Measurements from ENCODE around the gene BICC1. TPM values are rescaled to one million over a fixed set of nuclear protein-coding genes. Genes with fewer than 3 reads are reported as not detected.
A peak's percentile ranks its signal among the peaks of the same experiment; 100 is the strongest.

The BICC1 gene
- total RNA-seq, 1 experiment from 2014 or later: 13.9 TPM

DNA sequence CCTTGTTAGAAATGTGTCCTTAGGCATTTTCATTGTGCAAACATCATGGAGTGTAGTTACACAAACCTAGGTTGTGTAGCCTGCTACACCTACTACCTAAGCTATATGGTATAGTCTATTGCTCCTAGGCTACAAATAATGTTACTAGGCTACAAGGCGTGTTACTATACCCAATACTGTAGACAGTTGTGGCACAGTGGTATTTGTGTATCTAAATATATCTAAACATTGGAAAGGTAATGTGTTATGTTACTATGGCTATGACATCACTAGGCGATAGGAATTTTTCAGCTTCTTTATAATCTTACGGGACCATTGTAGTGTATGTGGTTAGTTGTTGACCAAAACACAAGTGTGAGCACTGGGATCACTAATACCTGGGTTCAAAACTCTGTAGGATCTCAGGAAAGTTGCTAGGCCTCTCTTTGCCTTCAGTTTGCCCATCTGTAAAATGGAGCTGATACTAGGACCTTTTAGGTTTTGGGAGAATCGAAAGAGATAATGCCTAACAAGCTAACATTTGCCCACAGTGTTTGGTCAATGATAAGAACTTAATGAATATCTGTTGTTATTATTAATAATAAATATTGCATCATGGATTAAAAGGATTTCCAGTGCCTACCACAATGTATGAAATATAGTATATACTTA, 2.7 kb downstream of the BICC1 start:
- peaks cover 23% of the 10 kb centered on the region; the same call in 1 of the 2 replicates for H3K4me1 ChIP-seq (ENCODE audit: insufficient read depth, low read length)
- no TSS peak for BruUV-seq (replicated peaks)
- no peaks in the 10 kb centered on the region for H3K9me3 ChIP-seq (ENCODE audit: low read length)
- ChIA-PET POLR2A (ENCODE audit: unreplicated experiment) (no interaction called here), CTCF (interaction anchor here (0.5 to 1.0 kb wide), 2 partner anchors 15 to 153 kb away, joined by 3 read pairs; no protein-coding TSS in a partner anchor)
- peaks cover 65% of the 10 kb centered on the region for H3K79me2 ChIP-seq (ENCODE audit: low read length)
- ATAC-seq: no peak
- H3K9me2 ChIP-seq (replicated peaks; ENCODE audit: low read length): no peaks in the 10 kb centered on the region
- intact Hi-C loops (cut with micrococcal nuclease): loop anchor here (5.0 to 10.0 kb wide), 2 partner anchors 103 to 221 kb away; no protein-coding TSS in a partner anchor
- peak; percentile 58 for DNase-seq
- peak overlapping the region; percentile 82 for H3K4me2 ChIP-seq (ENCODE audit: low read length)
- H3K4me3 ChIP-seq (ENCODE audit: low read length): peak overlapping the region; percentile 72
- H3K9ac ChIP-seq (ENCODE audit: low read length): peak overlapping the region; percentile 57; the same call in 1 of the 2 replicates
- H2AFZ ChIP-seq (ENCODE audit: low read length): no peak overlapping the region
- no peaks in the 10 kb centered on the region for H4K20me1 ChIP-seq (ENCODE audit: low read length)
- no peaks in the 10 kb centered on the region for H3F3A ChIP-seq (ENCODE audit: low read length, unreplicated experiment)
- peaks cover 44% of the 10 kb centered on the region for H3K27me3 ChIP-seq (ENCODE audit: low read length)
- H3K36me3 ChIP-seq (ENCODE audit: low read depth, low read length): no peaks in the 10 kb centered on the region
- TF ChIP-seq, protein P1, sequence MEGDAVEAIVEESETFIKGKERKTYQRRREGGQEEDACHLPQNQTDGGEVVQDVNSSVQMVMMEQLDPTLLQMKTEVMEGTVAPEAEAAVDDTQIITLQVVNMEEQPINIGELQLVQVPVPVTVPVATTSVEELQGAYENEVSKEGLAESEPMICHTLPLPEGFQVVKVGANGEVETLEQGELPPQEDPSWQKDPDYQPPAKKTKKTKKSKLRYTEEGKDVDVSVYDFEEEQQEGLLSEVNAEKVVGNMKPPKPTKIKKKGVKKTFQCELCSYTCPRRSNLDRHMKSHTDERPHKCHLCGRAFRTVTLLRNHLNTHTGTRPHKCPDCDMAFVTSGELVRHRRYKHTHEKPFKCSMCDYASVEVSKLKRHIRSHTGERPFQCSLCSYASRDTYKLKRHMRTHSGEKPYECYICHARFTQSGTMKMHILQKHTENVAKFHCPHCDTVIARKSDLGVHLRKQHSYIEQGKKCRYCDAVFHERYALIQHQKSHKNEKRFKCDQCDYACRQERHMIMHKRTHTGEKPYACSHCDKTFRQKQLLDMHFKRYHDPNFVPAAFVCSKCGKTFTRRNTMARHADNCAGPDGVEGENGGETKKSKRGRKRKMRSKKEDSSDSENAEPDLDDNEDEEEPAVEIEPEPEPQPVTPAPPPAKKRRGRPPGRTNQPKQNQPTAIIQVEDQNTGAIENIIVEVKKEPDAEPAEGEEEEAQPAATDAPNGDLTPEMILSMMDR (conservative IDR thresholded peaks at IDR 0.05; ENCODE audit: low read depth, low read length): no peak
- no peak for TF ChIP-seq EZH2 (IDR thresholded peaks at IDR 0.05; ENCODE audit: low read length, unreplicated experiment)
- TF ChIP-seq EZH2phosphoT487 (IDR thresholded peaks at IDR 0.05; ENCODE audit: borderline replicate concordance, low read length): no peak
- peak overlapping the region; percentile 22 for H3K27ac ChIP-seq (ENCODE audit: low read length)

DNA sequence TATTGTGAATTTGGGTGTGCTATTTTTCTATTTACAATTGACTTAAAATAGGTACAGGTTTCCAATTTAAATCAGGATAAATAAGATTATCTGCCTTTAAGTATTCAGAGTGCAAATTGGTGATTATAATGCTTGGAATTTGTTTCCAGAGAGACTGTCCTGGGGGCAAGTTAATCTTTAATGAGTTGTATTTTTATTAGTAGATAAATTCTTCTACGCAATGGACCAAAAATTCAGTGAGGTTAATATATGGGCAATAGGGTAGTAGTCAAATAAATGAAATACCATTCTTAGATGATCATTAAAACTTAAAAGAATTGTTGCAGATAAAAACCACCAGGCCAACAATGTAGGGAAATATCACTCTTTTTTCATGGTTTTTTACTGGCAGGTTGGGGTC, 3.4 kb downstream of the BICC1 start:
- H3K9ac ChIP-seq (ENCODE audit: low read length): peak overlapping the region; percentile 13; the same call in 1 of the 2 replicates
- peaks cover 23% of the 10 kb centered on the region; the same call in 1 of the 2 replicates for H3K4me1 ChIP-seq (ENCODE audit: insufficient read depth, low read length)
- intact Hi-C loops (cut with micrococcal nuclease): loop anchor here (5.0 to 10.0 kb wide), 2 partner anchors 104 to 221 kb away; no protein-coding TSS in a partner anchor
- ChIA-PET POLR2A (ENCODE audit: unreplicated experiment) (no interaction called here), CTCF (interaction anchor here (1.0 kb wide), 1 partner anchor 15 kb away, joined by 3 read pairs; no protein-coding TSS in a partner anchor)
- no peak for ATAC-seq
- H2AFZ ChIP-seq (ENCODE audit: low read length): no peak overlapping the region
- H3K79me2 ChIP-seq (ENCODE audit: low read length): peaks cover 72% of the 10 kb centered on the region
- peak overlapping the region; percentile 72 for H3K4me3 ChIP-seq (ENCODE audit: low read length)
- no peaks in the 10 kb centered on the region for H3K9me3 ChIP-seq (ENCODE audit: low read length)
- no peaks in the 10 kb centered on the region for H3K9me2 ChIP-seq (replicated peaks; ENCODE audit: low read length)
- H3K36me3 ChIP-seq (ENCODE audit: low read depth, low read length): no peaks in the 10 kb centered on the region
- H3K27me3 ChIP-seq (ENCODE audit: low read length): peaks cover 42% of the 10 kb centered on the region
- DNase-seq: peak; percentile 82
- no TSS peak for BruUV-seq (replicated peaks)
- no peaks in the 10 kb centered on the region for H4K20me1 ChIP-seq (ENCODE audit: low read length)
- no peak for TF ChIP-seq EZH2 (IDR thresholded peaks at IDR 0.05; ENCODE audit: low read length, unreplicated experiment)
- TF ChIP-seq, protein P1 (conservative IDR thresholded peaks at IDR 0.05; ENCODE audit: low read depth, low read length): no peak
- TF ChIP-seq EZH2phosphoT487 (IDR thresholded peaks at IDR 0.05; ENCODE audit: borderline replicate concordance, low read length): no peak
- H3K4me2 ChIP-seq (ENCODE audit: low read length): peak overlapping the region; percentile 82
- no peaks in the 10 kb centered on the region for H3F3A ChIP-seq (ENCODE audit: low read length, unreplicated experiment)
- peak overlapping the region; percentile 41 for H3K27ac ChIP-seq (ENCODE audit: low read length)

DNA sequence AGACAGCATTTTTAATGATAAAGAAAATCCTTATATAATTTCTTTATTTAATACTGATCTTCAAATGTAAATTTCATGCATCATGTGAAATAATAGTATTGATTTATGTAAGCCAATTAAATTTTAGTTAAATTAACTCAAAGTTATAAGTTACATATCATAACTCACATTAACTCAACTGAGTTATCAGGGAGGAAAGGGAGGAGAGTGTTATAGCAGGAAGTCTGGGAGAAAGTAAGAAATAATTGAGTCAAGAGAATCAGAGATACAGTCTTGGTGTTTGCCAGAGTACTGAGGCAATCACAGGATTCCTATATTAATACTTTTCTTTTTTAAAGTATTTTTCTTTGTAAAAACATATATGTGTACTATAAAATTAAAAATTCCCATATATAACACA, 4.0 kb downstream of the BICC1 start:
- ChIA-PET CTCF (no interaction called here), POLR2A (ENCODE audit: unreplicated experiment) (no interaction called here)
- peak overlapping the region; percentile 41 for H3K27ac ChIP-seq (ENCODE audit: low read length)
- peaks cover 77% of the 10 kb centered on the region for H3K79me2 ChIP-seq (ENCODE audit: low read length)
- no TSS peak for BruUV-seq (replicated peaks)
- peak overlapping the region; percentile 72; the same call in 1 of the 2 replicates for H3K4me3 ChIP-seq (ENCODE audit: low read length)
- no peaks in the 10 kb centered on the region for H4K20me1 ChIP-seq (ENCODE audit: low read length)
- no peaks in the 10 kb centered on the region for H3K9me2 ChIP-seq (replicated peaks; ENCODE audit: low read length)
- H3K9me3 ChIP-seq (ENCODE audit: low read length): no peaks in the 10 kb centered on the region
- no peak overlapping the region for H3K9ac ChIP-seq (ENCODE audit: low read length)
- ATAC-seq (no peak), DNase-seq (peak; percentile 22)
- peaks cover 23% of the 10 kb centered on the region; the same call in 1 of the 2 replicates for H3K4me1 ChIP-seq (ENCODE audit: insufficient read depth, low read length)
- H2AFZ ChIP-seq (ENCODE audit: low read length): no peak overlapping the region
- peak overlapping the region; percentile 82 for H3K4me2 ChIP-seq (ENCODE audit: low read length)
- H3K27me3 ChIP-seq (ENCODE audit: low read length): peaks cover 36% of the 10 kb centered on the region
- no peak for TF ChIP-seq EZH2 (IDR thresholded peaks at IDR 0.05; ENCODE audit: low read length, unreplicated experiment)
- TF ChIP-seq, protein P1 (conservative IDR thresholded peaks at IDR 0.05; ENCODE audit: low read depth, low read length): no peak
- no peak for TF ChIP-seq EZH2phosphoT487 (IDR thresholded peaks at IDR 0.05; ENCODE audit: borderline replicate concordance, low read length)
- intact Hi-C loops (cut with micrococcal nuclease): loop anchor here (5.0 to 10.0 kb wide), 2 partner anchors 104 to 222 kb away; no protein-coding TSS in a partner anchor
- no peaks in the 10 kb centered on the region for H3K36me3 ChIP-seq (ENCODE audit: low read depth, low read length)
- H3F3A ChIP-seq (ENCODE audit: low read length, unreplicated experiment): no peaks in the 10 kb centered on the region

Measured in PC-3 (cell line).